ENCODE results near the gene SPATA24. TPM values are rescaled to one million over a fixed set of nuclear protein-coding genes. Genes with fewer than 3 reads are reported as not detected.
"Not testable (repeated sequence)": the region's sequence is repeated elsewhere in the genome, so short reads cannot be mapped to it uniquely, and the experiment has no call there.

Gene SPATA24
- total RNA-seq, 1 experiment from 2014 or later = 7.7 TPM

- no peak overlapping the region for H3K4me3 ChIP-seq (ENCODE audit: insufficient read depth, low read depth, low read length)
- no peaks in the 10 kb centered on the region for H3K27me3 ChIP-seq (ENCODE audit: control insufficient read depth, insufficient read depth, low read length)
- peaks cover 1% of the 10 kb centered on the region; the same call in 1 of the 2 replicates for H3K36me3 ChIP-seq (replicated peaks; ENCODE audit: control insufficient read depth, insufficient read depth, low read length)
- DNase-seq = no peak
Measured at GRCh38 chr5:139410121-139410992, 6.5 kb upstream of the SPATA24 start.

- H3K27me3 ChIP-seq (ENCODE audit: control insufficient read depth, insufficient read depth, low read length); DNase-seq; H3K4me3 ChIP-seq (ENCODE audit: insufficient read depth, low read depth, low read length); H3K36me3 ChIP-seq (replicated peaks; ENCODE audit: control insufficient read depth, insufficient read depth, low read length): not testable (repeated sequence)
Measured at GRCh38 chr5:139409116-139409515, 5.2 kb upstream of the SPATA24 start.

- 0 out of 2 replicates have a peak, but pooled peaks cover 1% of the 10 kb centered on the region for H3K36me3 ChIP-seq (replicated peaks; ENCODE audit: control insufficient read depth, insufficient read depth, low read length)
- no peak overlapping the region for H3K4me3 ChIP-seq (ENCODE audit: insufficient read depth, low read depth, low read length)
- H3K27me3 ChIP-seq (ENCODE audit: control insufficient read depth, insufficient read depth, low read length) = no peaks in the 10 kb centered on the region
- DNase-seq = no peak
Measured at GRCh38 chr5:139408191-139408590, 4.3 kb upstream of the SPATA24 start.

- Histone ChIP-seq H3K36me3 (replicated peaks; ENCODE audit: control insufficient read depth, insufficient read depth, low read length) (0 out of 2 replicates have a peak, but pooled peaks cover 1% of the 10 kb centered on the region), H3K4me3 (ENCODE audit: insufficient read depth, low read depth, low read length) (no peak overlapping the region), H3K27me3 (ENCODE audit: control insufficient read depth, insufficient read depth, low read length) (no peaks in the 10 kb centered on the region)
- no peak for DNase-seq
Measured at GRCh38 chr5:139407517-139407916, 3.6 kb upstream of the SPATA24 start.

GRCh38 chr5:139406963-139407362 lies 3.1 kb upstream of the SPATA24 start:
- DNase-seq = no peak
- Histone ChIP-seq H3K4me3 (ENCODE audit: insufficient read depth, low read depth, low read length) (no peak overlapping the region), H3K36me3 (replicated peaks; ENCODE audit: control insufficient read depth, insufficient read depth, low read length) (no peaks in the 10 kb centered on the region), H3K27me3 (ENCODE audit: control insufficient read depth, insufficient read depth, low read length) (no peaks in the 10 kb centered on the region)

GRCh38 chr5:139404484-139404840 lies 573 bp upstream of the SPATA24 start:
- Histone ChIP-seq H3K36me3 (replicated peaks; ENCODE audit: control insufficient read depth, insufficient read depth, low read length) (peaks cover 8% of the 10 kb centered on the region), H3K27me3 (ENCODE audit: control insufficient read depth, insufficient read depth, low read length) (no peaks in the 10 kb centered on the region), H3K4me3 (ENCODE audit: insufficient read depth, low read depth, low read length) (peak overlapping the region; percentile 65; the same call in 1 of the 2 replicates)
- DNase-seq = peak; percentile 54

- Histone ChIP-seq H3K27me3 (ENCODE audit: control insufficient read depth, insufficient read depth, low read length) (no peaks in the 10 kb centered on the region), H3K4me3 (ENCODE audit: insufficient read depth, low read depth, low read length) (peak overlapping the region; percentile 65), H3K36me3 (replicated peaks; ENCODE audit: control insufficient read depth, insufficient read depth, low read length) (peaks cover 8% of the 10 kb centered on the region)
- DNase-seq = peak; percentile 35
Measured at GRCh38 chr5:139403418-139403786, 487 bp downstream of the SPATA24 start.

- no peak overlapping the region for H3K4me3 ChIP-seq (ENCODE audit: insufficient read depth, low read depth, low read length)
- no peaks in the 10 kb centered on the region for H3K27me3 ChIP-seq (ENCODE audit: control insufficient read depth, insufficient read depth, low read length)
- H3K36me3 ChIP-seq (replicated peaks; ENCODE audit: control insufficient read depth, insufficient read depth, low read length) = peaks cover 8% of the 10 kb centered on the region
- peak; percentile 85 for DNase-seq
Measured at GRCh38 chr5:139402561-139403158, 1.2 kb downstream of the SPATA24 start.

- Histone ChIP-seq H3K27me3 (ENCODE audit: control insufficient read depth, insufficient read depth, low read length) (no peaks in the 10 kb centered on the region), H3K4me3 (ENCODE audit: insufficient read depth, low read depth, low read length) (no peak overlapping the region), H3K36me3 (replicated peaks; ENCODE audit: control insufficient read depth, insufficient read depth, low read length) (peaks cover 8% of the 10 kb centered on the region)
- no peak for DNase-seq
Measured at GRCh38 chr5:139401546-139401945, 2.3 kb downstream of the SPATA24 start.

GRCh38 chr5:139399501-139400121 lies 4.3 kb downstream of the SPATA24 start:
- H3K36me3 ChIP-seq (replicated peaks; ENCODE audit: control insufficient read depth, insufficient read depth, low read length) = peaks cover 8% of the 10 kb centered on the region
- peaks cover 12% of the 10 kb centered on the region for H3K27me3 ChIP-seq (ENCODE audit: control insufficient read depth, insufficient read depth, low read length)
- H3K4me3 ChIP-seq (ENCODE audit: insufficient read depth, low read depth, low read length) = no peak overlapping the region
- no peak for DNase-seq

GRCh38 chr5:139397921-139398320 lies 6.0 kb downstream of the SPATA24 start:
- Histone ChIP-seq H3K36me3 (replicated peaks; ENCODE audit: control insufficient read depth, insufficient read depth, low read length) (peaks cover 8% of the 10 kb centered on the region), H3K27me3 (ENCODE audit: control insufficient read depth, insufficient read depth, low read length) (peaks cover 28% of the 10 kb centered on the region), H3K4me3 (ENCODE audit: insufficient read depth, low read depth, low read length) (no peak overlapping the region)
- no peak for DNase-seq

GRCh38 chr5:139396691-139397090 lies 7.2 kb downstream of the SPATA24 start:
- Histone ChIP-seq H3K4me3 (ENCODE audit: insufficient read depth, low read depth, low read length) (no peak overlapping the region), H3K36me3 (replicated peaks; ENCODE audit: control insufficient read depth, insufficient read depth, low read length) (peaks cover 8% of the 10 kb centered on the region), H3K27me3 (ENCODE audit: control insufficient read depth, insufficient read depth, low read length) (peaks cover 31% of the 10 kb centered on the region)
- DNase-seq = no peak

- DNase-seq = peak; percentile 54
- H3K27me3 ChIP-seq (ENCODE audit: control insufficient read depth, insufficient read depth, low read length) = peaks cover 31% of the 10 kb centered on the region
- no peak overlapping the region for H3K4me3 ChIP-seq (ENCODE audit: insufficient read depth, low read depth, low read length)
- H3K36me3 ChIP-seq (replicated peaks; ENCODE audit: control insufficient read depth, insufficient read depth, low read length) = peaks cover 3% of the 10 kb centered on the region; the same call in 1 of the 2 replicates
Measured at GRCh38 chr5:139395844-139396640, 7.8 kb downstream of the SPATA24 start.

Measured in H7 (cell line).